GDM1 (cell line): ENCODE results near the gene CTIF.
A peak's percentile ranks its signal among the peaks of the same experiment; 100 is the strongest.

Source experiments
- DNase-seq: peaks from one replicate; lab custom pipeline; 2025; lab: John Stamatoyannopoulos, UW

Gene CTIF

DNA sequence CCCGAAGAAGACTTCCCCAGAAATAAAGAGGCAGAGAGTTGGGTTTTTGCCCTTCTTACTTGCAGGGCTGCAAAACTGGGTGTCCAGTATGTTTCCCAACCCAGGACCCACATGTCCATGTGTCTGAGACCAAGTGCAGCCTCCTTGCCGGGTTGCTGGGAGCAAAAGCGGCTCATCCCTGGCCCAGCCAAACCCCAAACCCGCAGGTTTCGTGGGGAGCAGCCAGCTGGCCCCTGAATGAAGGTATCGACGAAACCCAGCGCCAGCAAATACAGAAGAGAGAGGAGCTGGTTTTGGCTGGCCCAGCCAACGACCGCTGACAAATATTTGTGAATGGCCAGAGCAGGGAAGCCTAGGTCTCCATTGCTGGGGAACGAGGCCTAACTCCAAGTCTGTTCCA lies 214.9 kb downstream of the CTIF start:
- no peak for DNase-seq

DNA sequence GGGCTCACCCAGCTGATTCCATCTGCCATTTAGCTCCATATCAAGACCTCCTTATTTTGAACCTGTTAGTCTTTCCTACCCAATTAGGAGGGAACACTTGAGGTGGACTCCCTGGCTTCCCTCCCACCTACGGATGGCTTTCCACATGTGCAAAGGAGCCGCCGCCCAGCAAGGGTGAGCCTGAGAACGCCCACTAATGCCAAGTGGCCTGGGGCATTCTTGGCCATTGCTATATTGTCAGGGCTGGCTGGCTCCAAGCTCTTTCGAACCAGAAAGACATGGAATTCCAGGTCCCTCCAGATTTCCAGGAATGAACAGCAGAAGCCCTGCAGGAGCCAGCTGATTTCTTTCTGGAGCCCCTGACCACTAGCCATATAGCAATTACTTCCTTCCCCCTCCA lies 215.7 kb downstream of the CTIF start:
- no peak for DNase-seq

- DNase-seq: no peak
These were observed 216.2 kb downstream of the CTIF start for GRCh38 chr18:48754993-48755473.

GRCh38 chr18:48756511-48757226 lies 217.8 kb downstream of the CTIF start:
- DNase-seq: no peak

DNA sequence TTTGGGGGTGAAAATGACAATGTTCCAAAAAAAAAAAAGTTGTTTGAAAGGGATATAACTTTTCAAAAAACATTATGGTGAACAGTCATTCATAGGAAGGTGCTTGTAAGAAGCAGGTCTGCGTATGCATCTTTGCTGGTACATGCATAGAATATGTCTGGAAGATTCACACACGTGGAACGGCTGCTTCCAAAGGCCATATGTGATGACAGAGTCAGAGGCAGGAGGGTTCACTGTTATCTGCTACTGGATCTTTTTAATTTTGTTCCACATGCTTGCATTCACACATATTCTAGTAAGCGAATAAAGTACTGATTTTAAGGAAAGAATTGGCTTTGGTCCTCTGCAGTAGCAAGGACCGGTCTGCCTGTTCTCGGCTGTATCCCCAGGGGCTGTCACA lies 218.5 kb downstream of the CTIF start:
- no peak for DNase-seq

DNA sequence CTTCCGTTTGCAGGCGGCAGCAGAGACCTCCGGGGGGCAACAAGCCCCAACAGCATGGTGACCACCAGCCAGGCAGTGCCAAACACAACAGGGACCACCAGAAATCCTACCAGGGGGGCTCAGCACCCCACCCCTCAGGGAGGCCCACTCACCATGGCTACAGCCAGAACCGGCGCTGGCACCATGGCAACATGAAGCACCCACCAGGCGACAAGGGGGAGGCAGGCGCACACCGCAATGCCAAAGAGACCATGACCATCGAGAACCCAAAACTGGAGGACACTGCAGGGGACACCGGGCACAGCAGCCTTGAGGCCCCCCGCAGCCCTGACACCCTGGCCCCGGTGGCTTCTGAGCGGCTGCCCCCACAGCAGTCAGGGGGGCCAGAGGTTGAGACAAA lies 219.1 kb downstream of the CTIF start:
- DNase-seq: no peak

DNA sequence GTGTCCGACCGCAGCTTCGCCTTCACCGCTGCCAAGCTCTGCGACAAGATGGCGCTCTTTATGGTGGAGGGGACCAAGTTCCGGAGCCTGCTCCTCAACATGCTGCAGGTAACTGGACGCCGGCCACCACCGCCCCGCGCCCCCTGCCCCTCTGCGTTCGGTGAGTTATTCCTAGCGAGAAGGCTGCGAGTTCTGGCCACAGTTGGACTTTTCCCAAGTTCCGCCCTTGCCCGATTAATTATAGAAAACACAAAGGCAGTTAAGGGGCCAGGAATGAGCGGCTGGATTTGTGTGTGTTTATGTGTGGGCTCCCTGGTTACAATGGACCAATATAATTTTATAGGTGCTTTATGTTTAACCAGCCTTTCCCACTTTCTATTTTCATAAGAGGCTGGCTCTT lies 222.8 kb downstream of the CTIF start:
- DNase-seq: no peak

DNA sequence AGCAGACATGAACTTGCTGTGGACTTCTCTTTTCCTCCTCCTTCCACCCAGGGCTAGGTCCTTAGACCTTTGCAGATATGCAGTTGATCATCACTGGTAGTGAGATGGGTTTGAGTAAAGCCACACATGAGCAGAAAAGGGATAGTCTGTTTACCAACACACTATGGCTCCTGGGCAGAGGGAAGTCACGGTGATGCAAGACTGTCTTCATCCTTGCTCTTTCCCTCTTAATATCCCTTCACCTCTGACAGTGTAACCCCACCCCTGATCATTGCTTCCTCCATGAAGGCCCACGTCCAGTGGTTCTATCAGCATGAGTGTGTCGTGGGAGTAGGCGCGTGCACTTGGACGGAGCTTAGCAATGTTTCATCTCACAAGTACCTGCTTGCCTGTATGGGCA lies 223.2 kb downstream of the CTIF start:
- DNase-seq: no peak

- DNase-seq: no peak
These were observed 224.2 kb downstream of the CTIF start for GRCh38 chr18:48762836-48763718.

- DNase-seq: no peak
These were observed 224.9 kb downstream of the CTIF start for GRCh38 chr18:48763719-48764100.

DNA sequence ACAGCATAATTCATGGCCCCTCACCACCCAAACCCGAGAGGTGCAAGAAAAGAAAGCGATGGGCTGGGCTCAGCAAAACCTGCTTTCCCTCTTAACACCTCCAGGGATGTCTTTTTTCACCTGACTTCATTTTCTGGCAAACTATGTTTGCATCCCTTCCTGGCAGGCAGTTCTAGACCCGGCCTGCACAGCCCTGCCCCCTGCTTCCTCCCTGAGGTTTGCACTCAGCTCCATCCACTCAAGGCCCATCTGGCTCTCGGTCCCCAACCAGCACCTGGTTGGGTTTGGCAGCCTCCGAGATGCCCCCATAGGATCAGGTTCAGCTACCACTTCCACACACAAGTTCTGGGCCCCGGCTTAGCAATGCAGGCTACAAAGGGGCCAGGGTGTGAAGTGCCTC lies 226.2 kb downstream of the CTIF start:
- DNase-seq: no peak

DNA sequence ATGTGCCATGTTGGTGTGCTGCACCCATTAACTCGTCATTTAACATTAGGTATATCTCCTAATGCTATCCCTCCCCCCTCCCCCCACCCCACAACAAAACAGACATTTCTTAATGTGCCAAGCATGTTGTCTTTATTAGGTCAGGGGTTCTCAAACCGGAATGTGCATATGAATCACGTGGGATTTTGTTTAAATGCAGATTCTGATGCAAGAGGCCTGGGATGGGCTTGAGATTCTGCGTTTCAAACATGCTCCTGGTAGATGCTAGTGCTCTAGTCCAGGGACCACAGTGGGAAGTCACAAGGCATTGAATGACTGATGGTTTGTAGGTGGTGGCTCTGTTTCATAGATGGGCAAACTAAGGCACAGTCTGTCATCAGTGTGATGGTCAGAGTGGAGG lies 227.2 kb downstream of the CTIF start:
- DNase-seq: no peak

DNA sequence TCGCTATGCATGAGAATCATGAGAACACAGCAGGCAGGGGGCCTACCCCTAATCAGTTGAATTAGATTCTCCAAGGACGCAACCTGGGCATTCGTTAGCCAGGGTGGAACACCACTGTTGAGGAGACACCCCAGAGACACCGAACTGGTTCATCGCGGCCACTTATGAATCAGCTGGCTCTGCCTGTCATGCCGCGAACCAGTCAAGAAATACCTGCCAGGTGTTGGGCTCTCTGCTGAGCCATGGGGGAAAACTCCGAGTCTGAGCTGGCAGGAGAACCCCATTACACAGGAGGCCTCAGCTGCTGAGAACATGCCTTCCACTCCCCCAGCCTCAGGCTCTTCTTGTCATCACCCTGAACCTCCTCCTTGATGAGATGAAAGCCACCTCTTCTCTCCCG lies 227.7 kb downstream of the CTIF start:
- DNase-seq: no peak

GRCh38 chr18:48767090-48767690 lies 228.4 kb downstream of the CTIF start:
- DNase-seq: no peak

GRCh38 chr18:48769006-48769636 lies 230.3 kb downstream of the CTIF start:
- DNase-seq: no peak

DNA sequence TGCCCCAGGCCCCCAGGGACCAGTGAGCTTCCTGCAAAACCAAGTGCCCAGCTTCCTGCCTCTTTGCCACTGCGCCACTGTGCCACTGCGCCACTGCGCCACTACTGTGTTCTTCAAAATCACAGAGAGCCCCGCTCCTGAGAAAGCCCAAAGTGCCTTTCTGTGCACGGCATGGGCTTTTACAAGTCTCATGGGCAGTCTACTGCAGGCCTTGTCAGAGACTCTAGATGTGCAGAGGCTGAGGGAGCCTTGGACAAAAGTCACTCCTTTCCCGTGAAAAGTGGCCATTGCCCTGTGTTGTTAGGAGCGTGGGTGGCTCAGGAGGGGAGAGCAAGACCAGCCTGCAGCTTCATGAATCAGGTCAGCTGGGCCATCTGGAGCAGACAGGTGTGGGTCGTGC lies 231.4 kb downstream of the CTIF start:
- DNase-seq: no peak

DNA sequence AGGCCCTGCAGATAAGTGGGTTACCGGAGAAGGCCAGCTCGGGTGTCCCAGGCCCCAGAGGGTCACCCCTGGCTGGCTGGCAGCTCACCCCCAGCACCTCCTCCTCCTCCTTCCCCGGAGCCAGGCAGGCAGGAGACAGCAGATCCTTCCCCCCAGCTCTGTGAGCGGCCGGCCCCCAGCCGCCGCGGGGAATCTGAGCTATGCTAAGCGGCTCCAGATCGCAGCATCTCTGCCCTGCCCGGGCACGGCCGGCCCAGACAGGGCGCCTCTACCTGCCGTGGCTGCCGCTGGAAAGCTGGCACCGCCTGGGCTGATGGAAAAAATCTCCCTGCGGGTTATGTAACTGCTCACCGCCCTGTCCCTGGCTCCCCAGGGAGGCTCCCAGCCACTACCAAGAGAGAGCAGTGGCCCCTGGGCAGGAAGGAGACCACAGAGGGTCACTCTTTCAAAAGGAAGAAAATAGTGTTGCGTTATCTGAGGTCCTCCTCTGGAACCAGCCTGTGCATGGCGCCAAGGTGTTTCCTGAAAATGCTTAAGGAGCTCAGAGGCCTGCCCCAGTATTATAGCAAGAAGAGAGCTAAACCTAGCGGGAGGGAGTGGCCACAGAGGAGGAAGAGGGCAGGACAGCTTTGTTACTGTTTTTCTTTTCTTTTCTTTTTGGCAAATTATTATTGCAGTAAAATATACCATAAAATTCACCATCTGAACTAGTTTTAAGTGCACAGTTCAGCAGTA lies 233.0 kb downstream of the CTIF start:
- peak; percentile 49 for DNase-seq

- DNase-seq: no peak
These were observed 233.6 kb downstream of the CTIF start for GRCh38 chr18:48772457-48772856.

GRCh38 chr18:48773821-48774220 lies 235.0 kb downstream of the CTIF start:
- no peak for DNase-seq

- DNase-seq: no peak
These were observed 236.1 kb downstream of the CTIF start for GRCh38 chr18:48774941-48775340.

DNA sequence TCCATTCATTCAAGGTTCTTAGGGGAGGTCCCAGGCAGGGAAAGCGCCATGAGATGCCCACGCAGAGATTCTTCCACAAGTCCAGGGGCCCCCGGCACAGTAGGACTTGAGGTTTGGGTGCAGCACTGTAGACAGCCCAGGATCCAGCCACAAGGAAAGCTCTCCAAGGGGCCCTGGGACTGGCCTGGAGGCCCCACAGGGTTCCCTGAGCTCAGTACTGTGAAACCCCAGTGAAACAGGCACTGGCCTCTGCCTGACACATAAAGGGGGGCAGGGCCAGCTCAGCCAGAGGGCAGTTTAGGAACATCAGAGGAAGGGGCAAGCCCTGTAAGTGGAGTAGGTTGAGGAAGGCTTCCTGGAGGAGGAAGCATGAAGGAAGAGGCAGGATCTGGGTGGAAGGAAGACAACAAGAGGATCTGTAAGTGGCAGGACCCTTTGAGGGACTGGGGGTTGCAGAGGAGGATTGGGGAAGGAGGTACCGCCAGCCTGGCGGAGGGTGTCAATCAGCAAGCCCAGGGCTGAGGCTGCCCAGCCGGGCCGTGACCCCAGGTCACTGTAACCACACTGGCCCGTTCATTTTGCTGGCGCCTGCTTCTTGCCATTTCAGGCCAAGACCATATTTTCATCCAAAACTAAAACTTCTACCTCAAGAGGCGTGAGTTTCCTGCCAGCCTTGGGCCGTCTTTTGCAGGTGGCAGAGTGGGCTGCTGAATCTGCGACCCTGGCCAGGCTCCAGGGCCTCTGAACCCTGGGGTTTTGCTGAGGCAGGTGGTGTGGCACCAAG lies 236.7 kb downstream of the CTIF start:
- no peak for DNase-seq
